ENCODE data around the gene IL1RAP. TPM values are rescaled to one million over a fixed set of nuclear protein-coding genes. Genes with fewer than 3 reads are reported as not detected.
"Not testable (repeated sequence)": the region's sequence is repeated elsewhere in the genome, so short reads cannot be mapped to it uniquely, and the experiment has no call there.

IL1RAP gene
- total RNA-seq, 4 donors from 2014 or later = 0.80 to 8.6 (median 2.7) TPM

GRCh38 chr3:190514413-190515153, 698 bp downstream of the IL1RAP start:
- H3K36me3 ChIP-seq = no peaks in the 10 kb centered on the region
- in situ Hi-C loops (cut with MboI; ENCODE audit: low pct_ligation_motif_present in 1 of 4, low pct_unique_long_range_greater_than_20kb in 1 of 4, low sequenced_read_pairs in 3 of 4) = no loop called here
- intact Hi-C loops (cut with DNase I; ENCODE audit: low total_unique reads) = no loop called here

GRCh38 chr3:190516416-190516815, 2.5 kb downstream of the IL1RAP start:
- DNase-seq = no peak

More at GRCh38 chr3:190514413-190515153, 698 bp downstream of the IL1RAP start:
- H3K4me3 ChIP-seq = peak overlapping the region; percentile 65 to 90 (median 76)
- H3K27me3 ChIP-seq = no peaks in the 10 kb centered on the region
- TF ChIP-seq EP300 (IDR thresholded peaks at IDR 0.05; ENCODE audit: low read depth) (no peak), POLR2A (IDR thresholded peaks at IDR 0.05) (no peak), POLR2AphosphoS5 (IDR thresholded peaks at IDR 0.05) (no peak)
- TF ChIP-seq, protein P1, sequence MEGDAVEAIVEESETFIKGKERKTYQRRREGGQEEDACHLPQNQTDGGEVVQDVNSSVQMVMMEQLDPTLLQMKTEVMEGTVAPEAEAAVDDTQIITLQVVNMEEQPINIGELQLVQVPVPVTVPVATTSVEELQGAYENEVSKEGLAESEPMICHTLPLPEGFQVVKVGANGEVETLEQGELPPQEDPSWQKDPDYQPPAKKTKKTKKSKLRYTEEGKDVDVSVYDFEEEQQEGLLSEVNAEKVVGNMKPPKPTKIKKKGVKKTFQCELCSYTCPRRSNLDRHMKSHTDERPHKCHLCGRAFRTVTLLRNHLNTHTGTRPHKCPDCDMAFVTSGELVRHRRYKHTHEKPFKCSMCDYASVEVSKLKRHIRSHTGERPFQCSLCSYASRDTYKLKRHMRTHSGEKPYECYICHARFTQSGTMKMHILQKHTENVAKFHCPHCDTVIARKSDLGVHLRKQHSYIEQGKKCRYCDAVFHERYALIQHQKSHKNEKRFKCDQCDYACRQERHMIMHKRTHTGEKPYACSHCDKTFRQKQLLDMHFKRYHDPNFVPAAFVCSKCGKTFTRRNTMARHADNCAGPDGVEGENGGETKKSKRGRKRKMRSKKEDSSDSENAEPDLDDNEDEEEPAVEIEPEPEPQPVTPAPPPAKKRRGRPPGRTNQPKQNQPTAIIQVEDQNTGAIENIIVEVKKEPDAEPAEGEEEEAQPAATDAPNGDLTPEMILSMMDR (IDR thresholded peaks at IDR 0.05) = no peak
- DNase-seq = peak; percentile 33
- H3K9me3 ChIP-seq = no peaks in the 10 kb centered on the region
- H3K27ac ChIP-seq = peak overlapping the region; percentile 73 to 85 (median 84)
- H3K4me1 ChIP-seq = peaks cover 0 to 11% (median 0%) of the 10 kb centered on the region in 4 donors
- WGBS, 2 donors (ENCODE audit: low coverage in 1 of 2) = 0 to 1% methylated on average over 3 to 29 of the region's 29 CpGs

DNA sequence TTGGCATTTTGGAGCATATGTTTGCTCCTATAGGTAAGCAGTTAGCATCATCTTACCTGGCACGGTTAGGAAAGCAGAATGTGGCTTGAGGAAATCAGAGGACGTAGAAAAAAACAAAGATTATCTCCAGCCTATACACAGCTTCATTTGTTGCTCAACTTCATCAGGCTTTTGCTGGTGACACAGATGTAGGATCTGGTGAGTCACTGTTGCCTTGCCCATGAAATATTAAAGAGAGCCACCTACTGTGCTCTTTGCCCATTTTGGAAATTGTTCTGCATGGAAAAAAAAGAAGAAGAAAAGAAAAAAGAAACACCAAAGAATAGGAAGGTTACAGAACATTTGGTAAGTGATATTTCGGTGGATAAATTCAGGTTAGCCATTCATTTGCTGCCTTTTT, 3.8 kb downstream of the IL1RAP start:
- intact Hi-C loops (cut with DNase I; ENCODE audit: low total_unique reads) = no loop called here
- Histone ChIP-seq H3K4me1 (peaks cover 0 to 11% (median 0%) of the 10 kb centered on the region in 4 donors), H3K27ac (no peak overlapping the region), H3K4me3 (no peak overlapping the region), H3K27me3 (no peaks in the 10 kb centered on the region), H3K36me3 (no peaks in the 10 kb centered on the region), H3K9me3 (no peaks in the 10 kb centered on the region)
- no peak for DNase-seq
- TF ChIP-seq POLR2A (IDR thresholded peaks at IDR 0.05) = no peak
- no peak for TF ChIP-seq EP300 (IDR thresholded peaks at IDR 0.05; ENCODE audit: low read depth)
- TF ChIP-seq, protein P1 (IDR thresholded peaks at IDR 0.05) = no peak
- TF ChIP-seq POLR2AphosphoS5 (IDR thresholded peaks at IDR 0.05) = no peak
- in situ Hi-C loops (cut with MboI; ENCODE audit: low pct_ligation_motif_present in 1 of 4, low pct_unique_long_range_greater_than_20kb in 1 of 4, low sequenced_read_pairs in 3 of 4) = no loop called here
- 91 to 100% methylated on average over 1 to 3 of the region's 3 CpGs for WGBS, 2 donors (ENCODE audit: low coverage in 1 of 2)

More at GRCh38 chr3:190516416-190516815, 2.5 kb downstream of the IL1RAP start:
- no peaks in the 10 kb centered on the region for H3K9me3 ChIP-seq
- H3K27ac ChIP-seq = no peak overlapping the region
- no peak overlapping the region for H3K4me3 ChIP-seq
- H3K27me3 ChIP-seq = no peaks in the 10 kb centered on the region
- TF ChIP-seq, protein P1 (IDR thresholded peaks at IDR 0.05) = no peak
- no peak for TF ChIP-seq EP300 (IDR thresholded peaks at IDR 0.05; ENCODE audit: low read depth)
- no peak for TF ChIP-seq POLR2A (IDR thresholded peaks at IDR 0.05)
- no peak for TF ChIP-seq POLR2AphosphoS5 (IDR thresholded peaks at IDR 0.05)
- 88 to 98% methylated on average over 1 of the region's 1 CpG for whole genome bisulfite sequencing, 2 donors (ENCODE audit: low coverage in 1 of 2)
- in situ Hi-C loops (cut with MboI; ENCODE audit: low pct_ligation_motif_present in 1 of 4, low pct_unique_long_range_greater_than_20kb in 1 of 4, low sequenced_read_pairs in 3 of 4) (no loop called here), intact Hi-C loops (cut with DNase I; ENCODE audit: low total_unique reads) (no loop called here)
- H3K4me1 ChIP-seq = peaks cover 0 to 11% (median 0%) of the 10 kb centered on the region in 4 donors
- no peaks in the 10 kb centered on the region for H3K36me3 ChIP-seq

DNA sequence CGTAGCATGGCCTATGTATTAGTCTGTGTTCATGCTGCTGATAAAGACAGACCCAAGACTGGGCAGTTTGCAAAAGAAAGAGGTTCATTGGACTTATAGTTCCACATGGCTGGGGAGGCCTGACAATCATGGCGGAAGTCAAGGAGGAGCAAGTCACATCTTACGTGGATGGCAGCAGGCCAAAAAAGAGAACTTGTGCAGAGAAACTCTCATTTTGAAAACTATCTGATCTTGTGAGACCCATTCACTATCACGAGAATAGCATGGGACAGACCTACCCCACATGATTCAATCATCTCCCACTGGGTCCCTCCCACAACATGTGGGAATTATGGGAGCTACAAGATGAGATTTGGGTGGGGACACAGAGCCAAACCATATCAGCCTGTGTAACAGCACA, 4.6 kb downstream of the IL1RAP start:
- 98% methylated on average over 4 of the region's 4 CpGs; no CpG with 5 or more reads in 1 of the 2 donors for WGBS, 2 donors (ENCODE audit: low coverage in 1 of 2)
- DNase-seq; intact Hi-C loops (cut with DNase I; ENCODE audit: low total_unique reads); H3K9me3 ChIP-seq; H3K4me3 ChIP-seq; H3K4me1 ChIP-seq; in situ Hi-C loops (cut with MboI; ENCODE audit: low pct_ligation_motif_present in 1 of 4, low pct_unique_long_range_greater_than_20kb in 1 of 4, low sequenced_read_pairs in 3 of 4); H3K27ac ChIP-seq; H3K36me3 ChIP-seq; H3K27me3 ChIP-seq: not testable (repeated sequence)
